GM19468 (cell line): Measurements from ENCODE around the gene NKD1.
"Not testable (repeated sequence)": the region's sequence is repeated elsewhere in the genome, so short reads cannot be mapped to it uniquely, and the experiment has no call there.

Experiments
- ATAC-seq: cut with Tn5 transposase; IDR thresholded peaks from one replicate; pipeline ENCODE4 v1.9.1; 2021; ENCODE audit warnings: mild to moderate bottlenecking, moderate library complexity, moderate number of reproducible peaks; ENCODE audit not compliant: unreplicated experiment; ENCODE audit errors: extremely low read depth

The NKD1 gene, protein sequence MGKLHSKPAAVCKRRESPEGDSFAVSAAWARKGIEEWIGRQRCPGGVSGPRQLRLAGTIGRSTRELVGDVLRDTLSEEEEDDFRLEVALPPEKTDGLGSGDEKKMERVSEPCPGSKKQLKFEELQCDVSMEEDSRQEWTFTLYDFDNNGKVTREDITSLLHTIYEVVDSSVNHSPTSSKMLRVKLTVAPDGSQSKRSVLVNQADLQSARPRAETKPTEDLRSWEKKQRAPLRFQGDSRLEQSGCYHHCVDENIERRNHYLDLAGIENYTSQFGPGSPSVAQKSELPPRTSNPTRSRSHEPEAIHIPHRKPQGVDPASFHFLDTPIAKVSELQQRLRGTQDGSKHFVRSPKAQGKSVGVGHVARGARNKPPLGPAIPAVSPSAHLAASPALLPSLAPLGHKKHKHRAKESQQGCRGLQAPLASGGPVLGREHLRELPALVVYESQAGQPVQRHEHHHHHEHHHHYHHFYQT

DNA sequence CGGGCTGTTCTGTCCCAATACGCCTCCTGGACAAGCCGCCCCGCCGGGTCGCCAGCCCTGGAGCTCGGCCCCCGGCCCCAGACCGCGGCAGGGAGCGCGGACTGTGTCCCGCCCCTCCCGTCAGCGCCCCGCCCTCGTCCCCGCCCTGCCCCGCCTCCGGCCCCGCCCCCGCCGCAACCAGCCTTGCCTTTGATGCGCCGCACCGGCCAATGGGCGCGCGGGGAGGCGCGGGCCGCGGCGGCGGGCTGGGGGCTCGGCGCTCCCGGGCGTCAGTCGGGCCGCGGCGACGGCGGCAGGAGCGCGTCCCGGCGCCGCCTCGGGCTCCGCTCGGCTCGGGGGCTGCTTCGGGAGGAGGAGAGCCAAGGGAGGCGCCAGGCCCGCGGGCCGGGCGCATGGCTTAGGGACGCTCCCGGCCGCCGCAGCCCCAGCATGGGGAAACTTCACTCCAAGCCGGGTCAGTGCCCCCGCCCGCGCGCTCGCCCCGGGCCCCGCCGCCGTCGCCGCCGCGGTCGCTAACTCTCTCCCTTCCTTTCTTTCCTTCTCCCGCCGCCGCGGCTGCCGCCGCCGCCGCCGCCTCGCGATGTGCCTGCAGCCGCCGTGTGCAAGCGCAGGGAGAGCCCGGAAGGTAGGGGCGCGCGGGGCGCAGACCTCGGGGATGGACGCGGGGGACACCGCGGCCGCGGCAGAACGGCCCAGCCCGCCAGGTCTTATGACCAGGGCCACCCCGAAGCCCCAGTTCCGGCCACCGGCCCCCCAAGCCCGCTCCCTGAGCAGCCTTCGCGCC, at the start of gene NKD1:
TSS of gene NKD1 (plus strand) at position 272 of the 784 bp plus-strand sequence. CDS start at position 430, 158 bp downstream.
- ATAC-seq, result peak; percentile 31

DNA sequence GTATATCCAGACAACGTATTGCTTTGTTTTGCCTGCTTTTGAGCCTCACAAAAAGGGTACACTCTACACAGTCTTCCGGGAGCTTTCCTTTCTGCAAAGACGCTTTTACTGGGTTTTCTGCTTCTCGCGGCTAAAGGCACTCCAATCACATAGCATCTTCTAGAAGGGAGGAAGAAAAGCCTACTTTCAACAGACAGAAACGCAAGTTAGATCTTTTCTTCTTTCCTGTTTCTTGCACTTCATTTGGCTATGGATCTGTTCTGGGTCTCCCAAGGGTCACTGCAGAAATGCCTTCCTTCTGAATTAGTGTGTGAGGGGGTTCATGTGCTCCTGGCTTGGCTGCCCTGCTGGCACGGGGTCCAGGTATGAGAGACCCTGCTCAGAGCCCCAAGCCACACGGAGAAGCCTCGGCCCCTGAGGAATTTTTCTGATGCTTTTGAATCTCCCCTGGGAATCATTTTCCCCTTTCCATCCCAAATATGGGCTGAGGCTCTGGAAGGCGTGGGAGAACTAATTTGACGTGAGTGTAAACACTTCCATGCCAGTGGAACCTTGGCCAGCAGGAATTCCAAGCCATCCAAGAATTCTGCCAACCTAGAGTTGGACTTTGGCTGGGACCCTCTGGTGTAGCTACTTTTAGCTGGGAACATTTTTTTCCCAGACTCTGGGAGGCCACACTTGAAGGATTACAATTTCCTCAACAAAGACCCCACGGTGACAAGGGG, 49.6 kb upstream of the NKD1 start:
- ATAC-seq, result no peak

DNA sequence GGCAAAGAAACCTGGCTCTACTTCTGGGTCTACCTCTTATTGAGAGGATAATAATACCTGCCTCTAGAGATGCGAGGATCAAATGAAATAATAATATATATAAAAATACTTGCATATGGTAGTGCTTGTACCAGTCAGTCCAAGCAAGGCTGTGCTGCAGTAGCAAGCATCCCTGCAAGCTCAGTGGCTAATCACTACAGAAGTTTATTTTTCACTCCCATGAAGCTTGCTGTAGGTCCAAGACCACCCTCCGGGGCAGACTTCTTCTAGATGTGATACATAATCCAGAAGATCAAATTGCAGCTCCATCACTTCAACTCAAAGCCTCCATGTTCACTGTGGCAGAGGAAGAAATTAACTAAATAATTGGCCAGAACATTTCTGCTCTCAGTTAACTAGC, 48.9 kb upstream of the NKD1 start:
- ATAC-seq, result no peak

DNA sequence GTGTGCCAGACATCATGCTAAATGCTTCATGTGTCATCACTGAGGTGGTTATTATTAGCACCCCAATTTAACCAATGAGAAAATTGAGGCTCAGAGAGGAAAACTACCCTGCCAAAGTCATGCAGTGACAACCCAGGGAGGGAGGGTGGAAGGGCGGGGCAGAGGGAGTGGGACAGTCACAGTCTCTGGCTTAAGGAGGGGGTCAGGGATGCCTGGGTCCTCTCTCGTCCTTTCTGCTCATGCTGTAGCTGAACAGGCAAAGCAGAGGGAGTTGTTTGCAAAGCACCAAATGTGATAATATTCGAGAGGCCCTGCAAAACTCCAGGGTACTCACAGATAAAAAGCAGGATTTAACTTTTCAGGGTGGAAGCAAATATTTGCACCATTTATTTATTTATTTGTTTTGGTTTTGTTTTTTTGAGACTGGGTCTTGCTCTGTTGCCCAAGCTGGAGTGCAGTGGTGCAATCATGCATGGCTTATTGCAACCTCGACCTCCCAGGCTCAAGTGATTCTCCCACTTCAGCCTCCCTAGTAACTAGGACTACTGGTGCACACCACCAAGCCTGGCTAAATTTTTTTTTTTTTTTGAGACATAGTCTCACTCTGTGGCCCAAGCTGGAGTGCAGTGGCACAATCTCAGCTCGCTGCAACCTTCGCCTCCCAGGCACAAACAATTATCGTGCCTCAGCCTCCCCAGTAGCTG, 47.9 kb upstream of the NKD1 start:
- no peak for ATAC-seq

DNA sequence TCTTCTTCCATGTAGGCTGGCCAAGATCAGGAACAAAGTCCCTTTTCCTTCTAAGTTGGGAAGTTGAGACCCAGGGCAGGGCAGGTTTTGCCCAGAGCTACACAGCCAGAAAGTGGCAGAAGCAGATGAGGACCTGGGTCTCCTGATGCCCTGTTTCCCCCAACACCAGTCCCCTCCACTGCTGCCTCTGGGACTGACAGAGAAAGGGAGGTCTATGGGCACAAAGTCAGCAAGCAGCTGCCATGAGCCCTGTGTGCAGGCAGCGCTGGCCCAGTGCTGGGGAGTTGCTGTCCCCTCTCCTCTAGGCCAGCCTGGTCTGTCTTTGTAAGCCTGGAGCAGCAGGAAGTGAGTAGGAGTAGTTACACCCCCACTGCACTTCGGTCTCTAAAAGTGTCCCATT, 46.9 kb upstream of the NKD1 start:
- no peak for ATAC-seq

DNA sequence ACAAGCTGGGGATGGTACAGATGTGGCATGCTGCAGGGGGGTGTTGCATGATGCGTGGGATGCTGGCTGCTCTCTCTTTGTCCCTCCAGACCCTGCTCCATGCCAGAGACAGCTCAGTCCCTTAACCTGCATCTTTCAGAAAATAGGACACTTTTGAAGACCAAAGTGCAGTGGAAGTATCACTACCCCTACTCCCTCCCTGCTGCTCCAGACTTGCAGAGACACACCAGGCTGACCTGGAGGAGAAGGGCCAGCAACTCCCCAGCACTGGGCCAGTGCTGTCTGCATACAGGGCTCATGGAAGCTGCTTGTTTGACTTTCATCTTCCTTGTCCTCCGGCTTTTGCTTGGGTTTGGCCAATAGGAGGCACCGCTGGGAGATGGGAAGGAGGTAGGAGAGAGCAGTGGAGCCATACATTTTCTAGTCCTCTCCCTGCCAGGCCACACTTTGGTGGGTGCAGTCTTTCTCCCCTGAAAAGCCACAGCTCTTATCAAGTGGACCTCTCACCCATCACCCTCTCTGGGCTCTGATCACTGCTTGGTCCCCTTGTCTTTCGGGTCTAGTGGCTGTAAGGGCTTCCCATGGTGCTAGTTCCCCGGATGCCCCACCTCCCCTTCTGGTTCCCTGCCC, 46.1 kb upstream of the NKD1 start:
- no peak for ATAC-seq

DNA sequence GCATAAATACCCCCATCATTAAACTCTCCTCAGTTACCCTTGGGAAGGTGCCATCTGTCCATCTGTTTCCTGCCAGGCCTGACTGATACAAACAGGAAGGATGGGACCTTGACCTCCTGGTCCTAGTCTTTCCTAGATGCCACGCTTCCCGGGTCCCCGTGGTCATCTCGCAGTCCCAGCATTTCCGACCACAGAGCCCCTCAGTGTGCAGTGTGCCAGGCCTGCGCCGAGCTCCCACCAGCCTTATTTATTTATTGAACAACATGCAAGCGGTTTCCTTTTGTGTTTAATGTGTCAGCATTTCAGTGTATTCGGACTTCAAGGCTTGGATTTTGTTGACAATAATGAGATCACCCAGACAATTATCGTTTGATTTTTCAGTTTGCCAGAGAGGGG, 45.6 kb upstream of the NKD1 start:
- no peak for ATAC-seq

DNA sequence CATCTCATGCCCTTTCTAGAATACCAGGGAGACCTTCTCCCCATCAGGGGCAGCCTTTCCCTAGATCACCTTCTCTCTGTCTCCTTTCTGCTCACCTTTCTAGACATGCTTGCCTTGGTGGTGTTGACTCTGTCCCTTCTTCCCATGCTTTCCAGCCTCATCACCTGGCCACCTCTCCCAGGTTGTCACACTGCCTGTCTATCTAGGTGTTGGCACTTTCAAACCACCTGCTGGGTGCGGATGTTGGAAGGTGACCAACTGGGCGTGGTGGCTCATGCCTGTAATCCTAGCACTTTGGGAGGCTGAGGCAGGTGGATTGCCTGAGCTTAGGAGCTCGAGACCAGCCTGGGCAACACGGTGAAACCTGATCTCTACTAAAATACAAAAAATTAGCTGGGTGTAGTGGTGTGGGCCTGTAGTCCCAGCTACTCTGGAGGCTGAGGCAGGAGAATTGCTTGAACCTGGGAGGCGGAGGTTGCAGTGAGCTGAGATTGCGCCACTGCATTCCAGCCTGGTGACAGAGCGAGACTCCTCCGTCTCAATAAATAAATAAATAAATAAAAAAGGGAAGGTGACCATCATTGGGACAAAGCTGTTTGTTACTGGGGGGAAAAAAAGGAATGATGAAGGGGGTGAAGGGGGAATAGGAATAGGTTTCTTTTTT, 44.2 kb upstream of the NKD1 start:
- ATAC-seq, result not testable (repeated sequence)

DNA sequence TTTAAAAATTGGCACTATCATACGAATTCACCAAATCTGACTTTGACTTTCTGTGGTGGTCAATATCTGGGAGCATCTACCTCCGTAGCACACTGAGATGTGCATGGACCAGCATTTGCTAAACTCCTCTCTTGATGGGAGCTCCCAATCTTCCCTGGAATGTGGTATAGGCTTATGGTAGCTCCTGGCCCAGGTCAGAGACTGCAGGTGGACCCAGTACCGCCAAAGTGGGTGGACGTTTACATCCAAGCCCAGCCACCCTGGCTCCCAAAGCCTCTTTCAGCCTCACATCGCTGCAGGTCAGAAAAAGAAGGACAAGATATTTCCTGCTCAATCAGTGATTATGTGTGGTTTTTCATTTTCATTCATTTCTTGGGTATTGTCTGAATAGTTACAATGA, 43.1 kb upstream of the NKD1 start:
- no peak for ATAC-seq

DNA sequence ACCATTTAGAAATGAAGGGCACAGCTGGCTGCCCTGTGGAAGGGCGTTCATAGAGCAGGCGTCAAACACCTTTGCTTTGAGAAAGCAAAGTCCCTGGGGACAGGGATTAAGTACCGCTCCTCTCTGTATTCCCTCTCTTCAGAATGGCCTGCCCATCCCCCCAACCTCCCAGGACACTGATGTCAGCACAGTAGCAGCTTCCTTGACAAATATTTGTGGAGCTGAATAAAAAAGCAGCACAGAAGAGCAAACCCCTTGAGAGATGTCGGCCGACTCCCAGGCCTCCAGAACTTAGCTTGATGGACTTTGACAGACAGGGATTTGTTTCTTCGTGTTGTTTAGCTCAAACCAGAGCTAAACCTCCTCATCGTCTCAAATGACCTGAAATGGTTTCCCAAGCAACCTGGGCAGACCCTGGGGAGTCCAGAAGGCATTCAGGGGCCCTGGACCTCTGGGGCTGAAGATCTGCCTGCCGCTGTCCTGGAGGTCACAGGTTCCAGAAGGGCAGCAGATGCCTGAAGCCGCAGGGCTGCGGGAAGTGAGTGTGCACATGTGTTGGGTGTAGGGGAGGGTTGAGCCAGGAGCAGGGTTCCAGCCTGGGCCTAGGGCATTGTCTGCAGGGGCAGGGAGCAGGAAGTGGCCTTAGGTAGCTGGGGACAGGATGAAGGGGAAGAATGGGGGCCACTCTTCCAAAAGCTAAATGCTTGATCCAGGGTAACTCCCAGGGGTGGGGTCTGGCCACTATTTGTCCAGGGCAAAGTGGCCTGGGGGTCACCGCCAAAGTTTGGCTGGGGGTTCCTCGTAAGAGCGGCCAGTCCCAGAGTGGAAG, 42.3 kb upstream of the NKD1 start:
- no peak for ATAC-seq

DNA sequence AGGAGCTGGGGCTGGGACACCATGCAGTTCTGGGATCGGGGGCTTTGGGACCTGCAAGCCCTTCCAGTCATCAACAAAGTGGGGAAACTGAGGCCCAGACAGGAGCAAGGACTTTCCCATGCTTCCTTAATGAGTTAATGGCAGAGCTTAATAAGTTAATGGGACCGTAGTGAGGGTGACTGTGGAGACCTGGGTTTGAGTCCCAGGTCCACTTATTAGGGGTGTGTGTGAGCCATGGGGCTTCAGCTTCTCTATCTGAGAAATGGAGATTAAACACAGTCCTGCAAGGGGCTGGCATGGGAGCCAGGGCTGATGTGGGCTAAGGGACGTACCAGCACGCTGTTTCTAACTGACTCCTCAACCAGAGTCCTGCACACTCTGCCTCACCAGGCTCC, 41.7 kb upstream of the NKD1 start:
- ATAC-seq, result no peak

DNA sequence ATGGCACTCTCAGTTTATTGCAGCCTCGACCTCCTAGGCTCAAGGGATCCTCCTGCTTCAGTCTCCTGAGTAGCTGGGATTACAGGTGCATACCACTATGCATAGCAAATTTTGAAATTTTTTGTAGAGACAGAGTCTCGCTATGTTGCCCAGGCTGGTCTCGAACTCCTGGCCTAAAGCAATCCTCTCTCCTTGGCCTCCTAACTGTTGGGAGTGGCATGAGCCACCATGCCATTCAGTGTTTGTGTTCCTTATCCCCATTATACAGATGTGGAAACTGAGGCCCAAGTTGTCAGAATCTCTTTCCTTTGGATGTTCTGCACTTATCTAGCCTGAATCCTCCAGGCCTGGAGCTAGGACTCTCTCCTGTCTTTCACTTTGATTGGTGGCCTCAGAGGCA, 40.8 kb upstream of the NKD1 start:
- ATAC-seq, result no peak

DNA sequence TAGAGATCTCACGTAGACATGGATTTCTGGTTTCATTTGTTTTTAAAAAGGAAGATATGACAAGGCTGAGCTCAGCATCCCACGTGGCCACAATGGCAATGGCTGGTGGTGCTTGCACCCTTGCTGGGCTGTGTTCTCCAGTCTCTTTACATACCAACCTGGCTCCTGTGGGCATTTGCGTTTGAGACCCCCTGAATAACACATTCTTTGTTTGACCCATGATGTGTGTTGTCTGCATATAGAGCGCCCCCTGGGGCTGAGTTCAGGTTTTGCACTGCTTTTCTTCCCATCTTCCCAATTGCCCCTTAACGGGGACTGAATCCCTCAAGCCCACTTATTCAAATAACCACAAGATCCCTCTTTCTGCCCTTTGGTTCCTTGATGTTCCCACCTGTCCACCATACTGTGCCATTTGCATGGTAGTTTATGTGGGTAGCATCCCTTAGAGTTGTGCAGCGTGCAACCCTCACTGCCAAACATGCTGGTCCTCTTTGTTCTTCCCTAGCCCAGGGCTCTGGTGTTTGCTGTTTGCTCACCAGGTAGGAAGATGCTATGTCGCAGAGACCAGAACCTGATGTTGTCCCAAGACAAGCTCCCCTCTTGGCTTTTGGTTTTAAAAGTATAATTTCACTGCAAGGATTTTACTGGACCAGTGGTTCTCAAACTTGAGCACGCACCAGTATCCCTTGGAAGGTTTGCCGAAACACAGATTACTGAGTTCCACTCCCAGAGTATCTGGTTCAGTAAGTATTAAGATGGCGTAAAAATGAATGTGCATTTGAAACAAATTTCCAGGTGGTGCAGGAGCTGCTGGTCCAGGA, 38.5 kb upstream of the NKD1 start:
- no peak for ATAC-seq

DNA sequence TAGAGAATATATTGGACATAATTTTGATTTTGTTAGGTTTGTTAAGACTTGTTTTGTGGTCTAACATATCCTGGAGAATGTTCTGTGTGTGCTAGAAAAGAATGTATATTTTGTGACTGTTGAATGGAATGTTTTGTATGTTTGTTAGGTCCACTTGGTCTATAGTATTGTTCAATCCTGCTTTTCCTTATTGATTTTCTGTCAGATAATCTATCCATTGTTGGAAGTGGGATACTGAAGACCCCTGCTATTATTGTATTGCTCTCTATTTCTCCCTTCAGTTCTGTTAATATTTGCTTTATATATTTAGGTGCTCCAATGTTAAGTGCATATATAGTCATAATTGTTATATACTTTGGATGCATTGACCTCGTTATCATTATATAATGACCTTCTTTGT, 33.0 kb upstream of the NKD1 start:
- no peak for ATAC-seq

DNA sequence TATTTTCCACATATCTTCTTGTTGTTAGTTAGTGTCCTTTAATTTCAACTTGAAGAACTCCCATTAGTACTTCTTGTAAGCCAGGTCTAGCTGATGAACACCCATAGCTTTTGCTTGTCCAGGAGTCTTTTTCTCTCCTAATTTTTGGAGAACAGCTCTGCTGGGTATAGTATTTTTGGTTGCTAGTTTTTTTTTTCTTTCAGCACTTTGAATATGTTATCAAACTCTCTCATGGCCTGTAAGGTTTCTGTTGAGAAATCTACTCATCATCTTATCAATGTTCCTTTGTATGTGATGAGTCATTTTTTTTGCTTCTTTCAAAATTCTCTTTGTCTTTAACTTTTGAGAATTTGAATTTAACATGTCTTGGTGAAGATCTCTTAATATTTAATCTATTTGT, 31.8 kb upstream of the NKD1 start:
- ATAC-seq, result no peak

DNA sequence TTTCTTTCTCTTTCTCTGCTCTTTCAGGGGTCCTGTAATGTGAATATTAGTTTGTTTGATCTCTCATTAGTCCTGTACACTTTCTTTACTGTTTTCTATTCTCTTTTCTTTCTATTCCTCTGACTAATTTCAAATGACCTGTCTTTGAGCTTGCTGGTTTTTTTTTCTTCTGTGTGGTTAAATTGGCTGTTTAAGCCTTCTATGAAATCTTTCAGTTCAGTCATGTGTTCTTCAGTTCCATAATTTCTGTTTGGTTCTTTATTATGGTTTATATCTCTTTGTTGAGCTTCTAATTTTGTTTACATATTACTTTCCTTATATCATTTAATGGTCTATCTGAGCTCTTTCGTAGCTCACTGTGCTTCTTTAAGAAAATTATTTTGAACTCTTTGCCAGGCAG, 31.3 kb upstream of the NKD1 start:
- ATAC-seq, result no peak

DNA sequence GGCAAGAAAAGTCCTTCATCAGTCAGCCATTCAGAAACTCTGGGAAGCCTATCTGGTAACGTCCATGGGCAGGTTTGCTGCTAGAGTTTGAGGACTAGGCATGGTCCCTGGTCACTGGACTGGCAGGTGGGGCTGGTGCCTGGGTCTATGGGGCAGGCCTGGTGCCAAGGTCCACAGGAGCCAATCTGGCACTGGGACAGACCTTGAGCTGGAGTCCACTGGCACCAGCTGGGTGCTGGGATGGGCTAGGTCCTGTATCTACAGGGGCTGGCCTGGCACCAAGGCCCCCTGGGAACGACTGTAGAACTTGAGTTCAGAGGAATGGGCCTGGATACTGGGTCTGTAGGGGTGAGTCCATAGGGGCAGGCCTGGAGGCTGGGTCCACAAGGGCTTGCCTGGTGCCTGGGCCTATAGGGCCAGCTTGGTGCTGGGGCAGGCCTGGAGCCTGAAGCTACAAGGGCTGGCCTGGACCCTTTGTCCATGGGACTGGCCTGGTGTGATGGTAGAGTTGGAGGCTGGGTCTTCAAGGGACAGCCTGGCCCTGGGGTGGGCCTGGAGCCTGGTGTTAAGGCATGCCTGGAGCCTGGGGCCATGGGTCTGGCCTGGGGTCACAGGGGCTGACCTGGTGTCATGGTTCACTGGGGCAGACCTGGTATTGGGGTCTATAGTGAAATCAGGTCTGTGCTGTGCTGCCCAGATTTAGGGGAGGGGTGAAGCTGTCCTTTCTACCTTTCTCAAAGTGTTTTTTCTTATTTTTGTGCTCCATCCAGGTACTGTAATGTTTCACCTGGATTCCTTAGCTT, 30.5 kb upstream of the NKD1 start:
- no peak for ATAC-seq
